IMR-90 (cell line): ENCODE results near the gene SEMA4D. TPM values are rescaled to one million over a fixed set of nuclear protein-coding genes. Genes with fewer than 3 reads are reported as not detected.

Experiments
- ATAC-seq: fragments of 200-7000 bp; cut with Tn5 transposase; 2 replicates; pipeline ENCODE4 v1.9.1; 2020; ENCODE audit warnings: low read depth, mild to moderate bottlenecking, moderate library complexity
- BruUV-seq: library from RNA; stranded (reverse); fragments of 400-500 nt; replicated peaks from 2 replicates; lab custom pipeline; 2021; lab: Mats Ljungman, UMichigan
- CTCF ChIA-PET: fragments of 300-600 bp; formaldehyde crosslinking; extraction: SDS; loops from one replicate; lab custom pipeline; 2021; ENCODE audit warnings: antibody characterized with exemption; lab: Yijun Ruan, JAX
- POLR2A ChIA-PET: fragments of 300-600 bp; sonication (Branson Sonifier 250); formaldehyde crosslinking; loops from one replicate; lab custom pipeline; 2022; ENCODE audit warnings: antibody characterized with exemption; ENCODE audit not compliant: unreplicated experiment; lab: Charles Lee
- DNase-seq: peaks from one replicate; pipeline ENCODE4 v3.0.0; 2013
- H2AFZ ChIP-seq: replicated peaks from 2 replicates; pipeline ENCODE3; 2013; ENCODE audit warnings: low read length, mild to moderate bottlenecking; ENCODE audit not compliant: poor library complexity
- H2AK5ac ChIP-seq: 2 replicates; pipeline ENCODE4 v1.6.1; 2013; ENCODE audit warnings: low read depth, low read length, inconsistent platforms
- H2AK9ac ChIP-seq: replicated peaks from 2 replicates; pipeline ENCODE3; 2013; ENCODE audit warnings: mild to moderate bottlenecking, low read depth, low read length, moderate library complexity; ENCODE audit not compliant: poor library complexity
- H2BK120ac ChIP-seq: 2 replicates; pipeline ENCODE4 v1.6.1; 2013; ENCODE audit warnings: low read depth, low read length, inconsistent platforms
- H2BK15ac ChIP-seq: 3 replicates; pipeline ENCODE4 v1.6.1; 2013; ENCODE audit warnings: low read depth, low read length, inconsistent platforms
- H2BK20ac ChIP-seq: 2 replicates; pipeline ENCODE4 v1.6.1; 2013; ENCODE audit warnings: low read depth, mild to moderate bottlenecking, inconsistent platforms, low read length, moderate library complexity
- H2BK5ac ChIP-seq: 2 replicates; pipeline ENCODE4 v1.6.1; 2013; ENCODE audit warnings: mild to moderate bottlenecking, low read depth, low read length, inconsistent platforms; ENCODE audit not compliant: poor library complexity, severe bottlenecking
- H3K14ac ChIP-seq: replicated peaks from 2 replicates; pipeline ENCODE4 v1.6.1; 2013; ENCODE audit warnings: low read depth, low read length, inconsistent platforms
- H3K18ac ChIP-seq: 2 replicates; pipeline ENCODE4 v1.6.1; 2013; ENCODE audit warnings: low read depth, low read length, control low read depth
- H3K23ac ChIP-seq: 2 replicates; pipeline ENCODE4 v1.6.1; 2013; ENCODE audit warnings: low read depth, low read length, inconsistent platforms
- H3K27ac ChIP-seq: 2 replicates; pipeline ENCODE4 v1.5.1; 2013; ENCODE audit warnings: mild to moderate bottlenecking, control low read depth, low read length; ENCODE audit not compliant: insufficient read depth
- H3K27me3 ChIP-seq: 2 replicates; pipeline ENCODE4 v1.6.1; 2013; ENCODE audit warnings: low read length; ENCODE audit not compliant: control insufficient read depth, insufficient read depth
- H3K36me3 ChIP-seq: 2 replicates; pipeline ENCODE4 v1.6.1; 2013; ENCODE audit warnings: low read length, mixed read lengths; ENCODE audit not compliant: control insufficient read depth, insufficient read depth
- H3K4ac ChIP-seq: 2 replicates; pipeline ENCODE4 v1.6.1; 2013; ENCODE audit warnings: low read depth, low read length, inconsistent platforms
- H3K4me1 ChIP-seq: 2 replicates; pipeline ENCODE4 v1.6.1; 2013; ENCODE audit warnings: low read length, mixed read lengths; ENCODE audit not compliant: control insufficient read depth, insufficient read depth
- H3K4me2 ChIP-seq: 2 replicates; pipeline ENCODE4 v1.6.1; 2013; ENCODE audit warnings: low read depth, mild to moderate bottlenecking, control low read depth, low read length, moderate library complexity
- H3K4me3 ChIP-seq: 2 replicates; pipeline ENCODE4 v1.5.1; 2013; ENCODE audit warnings: low read depth, mild to moderate bottlenecking, control low read depth, low read length, moderate library complexity; ENCODE audit not compliant: insufficient read depth
- H3K56ac ChIP-seq: 2 replicates; pipeline ENCODE4 v1.6.1; 2013; ENCODE audit warnings: low read length, inconsistent platforms; ENCODE audit not compliant: insufficient read depth; ENCODE audit errors: extremely low read depth
- H3K79me1 ChIP-seq, 2 experiments: 2 replicates each; pipeline ENCODE4 v1.6.1; 2013; ENCODE audit warnings: low read length in 2 of 2, inconsistent platforms in 1 of 2, low read depth in 1 of 2
- H3K9ac ChIP-seq: 2 replicates; pipeline ENCODE4 v1.6.1; 2013; ENCODE audit warnings: low read depth, low read length, control low read depth
- H3K9me1 ChIP-seq: 2 replicates; pipeline ENCODE4 v1.6.1; 2013; ENCODE audit warnings: low read length, inconsistent platforms; ENCODE audit not compliant: insufficient read depth
- H3K9me3 ChIP-seq: 2 replicates; pipeline ENCODE4 v1.6.1; 2013; ENCODE audit warnings: low read length; ENCODE audit not compliant: control insufficient read depth, insufficient read depth
- H4K20me1 ChIP-seq: 2 replicates; pipeline ENCODE4 v1.6.1; 2013; ENCODE audit warnings: low read length, inconsistent platforms; ENCODE audit not compliant: insufficient read depth
- H4K5ac ChIP-seq: 2 replicates; pipeline ENCODE4 v1.6.1; 2013; ENCODE audit warnings: mild to moderate bottlenecking, low read depth, low read length, control low read depth
- H4K8ac ChIP-seq, 2 experiments: 2 replicates each; pipeline ENCODE4 v1.6.1; 2013; ENCODE audit warnings: low read depth in 2 of 2, low read length in 2 of 2, control low read depth in 1 of 2, inconsistent platforms in 1 of 2
- H4K91ac ChIP-seq: 2 replicates; pipeline ENCODE4 v1.6.1; 2013; ENCODE audit warnings: low read depth, low read length, inconsistent platforms; ENCODE audit not compliant: insufficient read depth
- BHLHE40 ChIP-seq: fragments of 150-350 bp; IDR thresholded peaks from 2 replicates; pipeline ENCODE4 v1.6.1; 2016; ENCODE audit warnings: mild to moderate bottlenecking, low read depth, low read length
- CEBPB ChIP-seq: IDR thresholded peaks from 2 replicates; pipeline ENCODE4 v1.6.1; 2012; ENCODE audit warnings: low read depth, low read length, improper control_type of control experiment
- CHD1 ChIP-seq: IDR thresholded peaks from 2 replicates; pipeline ENCODE4 v1.6.1; 2012; ENCODE audit warnings: low read depth, low read length, improper control_type of control experiment
- FOS ChIP-seq: fragments of 150-350 bp; IDR thresholded peaks from 2 replicates; pipeline ENCODE4 v1.6.1; 2016; ENCODE audit warnings: low read depth, low read length
- MAFK ChIP-seq: IDR thresholded peaks from 2 replicates; pipeline ENCODE4 v1.6.1; 2012; ENCODE audit warnings: low read depth, low read length, improper control_type of control experiment
- MAZ ChIP-seq: IDR thresholded peaks from 2 replicates; pipeline ENCODE4 v1.6.1; 2012; ENCODE audit warnings: low read depth, mild to moderate bottlenecking, low read length, improper control_type of control experiment, moderate library complexity, borderline replicate concordance
- MXI1 ChIP-seq: IDR thresholded peaks from 2 replicates; pipeline ENCODE4 v1.6.1; 2012; ENCODE audit warnings: low read depth, mild to moderate bottlenecking, low read length, moderate library complexity, borderline replicate concordance
- NFE2L2 ChIP-seq: fragments of 150-350 bp; IDR thresholded peaks from 2 replicates; pipeline ENCODE4 v1.6.1; 2016; ENCODE audit warnings: low read depth, mild to moderate bottlenecking, low read length
- POLR2A ChIP-seq: IDR thresholded peaks from 2 replicates; pipeline ENCODE4 v1.6.1; 2012; ENCODE audit warnings: mild to moderate bottlenecking, low read depth, low read length
- RAD21 ChIP-seq: IDR thresholded peaks from 2 replicates; pipeline ENCODE4 v1.6.1; 2012; ENCODE audit warnings: low read length, improper control_type of control experiment
- RCOR1 ChIP-seq: IDR thresholded peaks from 2 replicates; pipeline ENCODE4 v1.6.1; 2012; ENCODE audit warnings: mild to moderate bottlenecking, low read length, improper control_type of control experiment; ENCODE audit not compliant: insufficient replicate concordance
- RFX5 ChIP-seq: IDR thresholded peaks from 2 replicates; pipeline ENCODE4 v1.8.0; 2012; ENCODE audit warnings: low read depth, mild to moderate bottlenecking, low read length, moderate library complexity
- SMC3 ChIP-seq: fragments of 150-350 bp; IDR thresholded peaks from 2 replicates; pipeline ENCODE4 v1.6.1; 2016; ENCODE audit warnings: low read depth, mild to moderate bottlenecking, antibody characterized with exemption, low read length, moderate library complexity
- WGBS, 2 experiments: methylation state at CpG; one replicate each; pipeline versions ENCODE4 v1.1.5 to v1.1.7; 2013; ENCODE audit warnings: missing lambda C conversion rate in 2 of 2; ENCODE audit not compliant: insufficient read length in 1 of 2; ENCODE audit errors: extremely low coverage in 2 of 2; 5-methylcytosine and 5-hydroxymethylcytosine counted together
- dilution Hi-C: fragments of 300-500 bp; cut with HindIII; formaldehyde crosslinking; loops from one replicate; pipeline ENCODE4 v1.14.3; 2018; ENCODE audit warnings: low sequenced_read_pairs; ENCODE audit not compliant: unreplicated experiment
- in situ Hi-C: fragments of 300-500 bp; cut with MboI; formaldehyde crosslinking; loops from 3 replicates; pipeline ENCODE4 v1.14.3; 2019; ENCODE audit warnings: low sequenced_read_pairs, inconsistent platforms, mixed read lengths
- intact Hi-C: fragments of 100-400 bp; cut with micrococcal nuclease; formaldehyde crosslinking; loops from 2 replicates; pipeline ENCODE4 v1.10.0; 2022
- polyA plus RNA-seq, 3 experiments: library from polyadenylated mRNA; depleted of rRNA; stranded (reverse); fragments of >200 nt; gene quantifications; 2 replicates each; pipeline ENCODE4 v1.2.3, GENCODE V29; 2012; ENCODE audit warnings: low replicate concordance in 1 of 3
- total RNA-seq: library from RNA; depleted of rRNA; stranded (reverse); fragments of >200 nt; gene quantifications from 2 replicates; pipeline ENCODE4 v1.2.3, GENCODE V29; 2012
- TF ChIP-seq, protein P1 (sequence below): fragments of 150-350 bp; IDR thresholded peaks from 2 replicates; pipeline ENCODE4 v1.6.1; 2017; ENCODE audit warnings: mild to moderate bottlenecking, antibody characterized with exemption, low read length, low read depth
- TF ChIP-seq, protein P2 (sequence below): fragments of 150-350 bp; IDR thresholded peaks from 2 replicates; pipeline ENCODE4 v1.6.1; 2016; ENCODE audit warnings: low read depth, mild to moderate bottlenecking, low read length, moderate library complexity, borderline replicate concordance
- TF ChIP-seq, protein P3 (sequence below): conservative IDR thresholded peaks from 2 replicates; pipeline ENCODE4 v1.5.1; 2012; ENCODE audit warnings: mild to moderate bottlenecking, low read depth, low read length, improper control_type of control experiment

SEMA4D gene
- total and polyA plus RNA-seq, 2 of the 4 experiments (the other 2 are of a cell fraction) = 0.90 to 1.5 TPM

DNA sequence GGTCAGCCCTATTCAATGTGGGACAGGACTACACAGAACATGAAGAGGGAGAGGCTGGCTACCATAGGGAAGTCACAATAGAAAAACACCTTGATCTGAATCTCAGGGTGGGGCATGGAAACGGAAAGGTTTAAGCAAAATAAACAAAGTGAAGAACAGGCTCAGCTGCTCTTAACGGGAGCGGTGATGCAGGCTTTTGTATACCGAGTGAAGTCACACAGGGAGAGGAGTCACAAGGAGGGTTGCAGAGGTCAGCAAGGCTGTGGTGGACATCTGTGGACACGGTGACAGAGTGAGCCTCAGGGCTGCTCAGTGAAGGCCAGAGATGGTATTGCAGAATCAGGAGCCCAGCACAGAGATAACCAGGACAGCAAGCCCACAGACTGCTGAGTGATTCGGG, 30.6 kb upstream of the SEMA4D start:
- Histone ChIP-seq H3K79me1 (no peaks in the 10 kb centered on the region), H2AFZ (no peak overlapping the region), H4K20me1 (no peaks in the 10 kb centered on the region), H4K91ac (no peak overlapping the region), H3K4me1 (peaks cover 4% of the 10 kb centered on the region; the same call in 1 of the 2 replicates), H3K36me3 (no peaks in the 10 kb centered on the region), H3K9me3 (peaks cover 3% of the 10 kb centered on the region; the same call in 1 of the 2 replicates), H4K5ac (no peak overlapping the region), H3K27ac (no peak overlapping the region), H2BK5ac (no peak overlapping the region), H3K9ac (no peak overlapping the region), H2AK5ac (no peak overlapping the region), H2BK20ac (no peak overlapping the region), H3K4me3 (no peak overlapping the region), H3K4ac (no peak overlapping the region), H3K14ac (no peak overlapping the region), H2BK15ac (no peak overlapping the region), H3K9me1 (no peaks in the 10 kb centered on the region), H2BK120ac (no peak overlapping the region), H3K23ac (no peak overlapping the region), H2AK9ac (no peak overlapping the region), H3K56ac (no peak overlapping the region), H4K8ac (no peak overlapping the region), H3K27me3 (peaks cover 25% of the 10 kb centered on the region), H3K18ac (no peak overlapping the region), H3K4me2 (no peak overlapping the region)
- ChIA-PET CTCF (interaction anchor here (1.3 kb wide), 1 partner anchor 21 kb away, joined by 3 read pairs; no protein-coding TSS in a partner anchor), POLR2A (no interaction called here)
- intact Hi-C loops (no loop called here), in situ Hi-C loops (no loop called here), dilution Hi-C loops (no loop called here)
- no TSS peak for BruUV-seq
- 59% methylated on average over 4 of the region's 6 CpGs; no CpG with 5 or more reads in 1 of the 2 experiments for WGBS, 2 experiments
- no peak for ATAC-seq
- TF ChIP-seq, protein P1, sequence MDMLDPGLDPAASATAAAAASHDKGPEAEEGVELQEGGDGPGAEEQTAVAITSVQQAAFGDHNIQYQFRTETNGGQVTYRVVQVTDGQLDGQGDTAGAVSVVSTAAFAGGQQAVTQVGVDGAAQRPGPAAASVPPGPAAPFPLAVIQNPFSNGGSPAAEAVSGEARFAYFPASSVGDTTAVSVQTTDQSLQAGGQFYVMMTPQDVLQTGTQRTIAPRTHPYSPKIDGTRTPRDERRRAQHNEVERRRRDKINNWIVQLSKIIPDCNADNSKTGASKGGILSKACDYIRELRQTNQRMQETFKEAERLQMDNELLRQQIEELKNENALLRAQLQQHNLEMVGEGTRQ = no peak
- no peak for TF ChIP-seq RAD21
- TF ChIP-seq RFX5 = no peak
- TF ChIP-seq POLR2A = no peak
- TF ChIP-seq CHD1 = no peak
- TF ChIP-seq MAZ = no peak
- TF ChIP-seq, protein P2, sequence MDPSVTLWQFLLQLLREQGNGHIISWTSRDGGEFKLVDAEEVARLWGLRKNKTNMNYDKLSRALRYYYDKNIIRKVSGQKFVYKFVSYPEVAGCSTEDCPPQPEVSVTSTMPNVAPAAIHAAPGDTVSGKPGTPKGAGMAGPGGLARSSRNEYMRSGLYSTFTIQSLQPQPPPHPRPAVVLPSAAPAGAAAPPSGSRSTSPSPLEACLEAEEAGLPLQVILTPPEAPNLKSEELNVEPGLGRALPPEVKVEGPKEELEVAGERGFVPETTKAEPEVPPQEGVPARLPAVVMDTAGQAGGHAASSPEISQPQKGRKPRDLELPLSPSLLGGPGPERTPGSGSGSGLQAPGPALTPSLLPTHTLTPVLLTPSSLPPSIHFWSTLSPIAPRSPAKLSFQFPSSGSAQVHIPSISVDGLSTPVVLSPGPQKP = no peak
- no peak for TF ChIP-seq BHLHE40
- no peak for TF ChIP-seq MAFK
- no peak for TF ChIP-seq SMC3
- TF ChIP-seq FOS = no peak
- TF ChIP-seq RCOR1 = no peak
- no peak for TF ChIP-seq NFE2L2
- TF ChIP-seq, protein P3, sequence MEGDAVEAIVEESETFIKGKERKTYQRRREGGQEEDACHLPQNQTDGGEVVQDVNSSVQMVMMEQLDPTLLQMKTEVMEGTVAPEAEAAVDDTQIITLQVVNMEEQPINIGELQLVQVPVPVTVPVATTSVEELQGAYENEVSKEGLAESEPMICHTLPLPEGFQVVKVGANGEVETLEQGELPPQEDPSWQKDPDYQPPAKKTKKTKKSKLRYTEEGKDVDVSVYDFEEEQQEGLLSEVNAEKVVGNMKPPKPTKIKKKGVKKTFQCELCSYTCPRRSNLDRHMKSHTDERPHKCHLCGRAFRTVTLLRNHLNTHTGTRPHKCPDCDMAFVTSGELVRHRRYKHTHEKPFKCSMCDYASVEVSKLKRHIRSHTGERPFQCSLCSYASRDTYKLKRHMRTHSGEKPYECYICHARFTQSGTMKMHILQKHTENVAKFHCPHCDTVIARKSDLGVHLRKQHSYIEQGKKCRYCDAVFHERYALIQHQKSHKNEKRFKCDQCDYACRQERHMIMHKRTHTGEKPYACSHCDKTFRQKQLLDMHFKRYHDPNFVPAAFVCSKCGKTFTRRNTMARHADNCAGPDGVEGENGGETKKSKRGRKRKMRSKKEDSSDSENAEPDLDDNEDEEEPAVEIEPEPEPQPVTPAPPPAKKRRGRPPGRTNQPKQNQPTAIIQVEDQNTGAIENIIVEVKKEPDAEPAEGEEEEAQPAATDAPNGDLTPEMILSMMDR = no peak
- no peak for TF ChIP-seq MXI1
- TF ChIP-seq CEBPB = no peak
- no peak for DNase-seq
